Measurements from ENCODE around the gene KDM2A.

DNA sequence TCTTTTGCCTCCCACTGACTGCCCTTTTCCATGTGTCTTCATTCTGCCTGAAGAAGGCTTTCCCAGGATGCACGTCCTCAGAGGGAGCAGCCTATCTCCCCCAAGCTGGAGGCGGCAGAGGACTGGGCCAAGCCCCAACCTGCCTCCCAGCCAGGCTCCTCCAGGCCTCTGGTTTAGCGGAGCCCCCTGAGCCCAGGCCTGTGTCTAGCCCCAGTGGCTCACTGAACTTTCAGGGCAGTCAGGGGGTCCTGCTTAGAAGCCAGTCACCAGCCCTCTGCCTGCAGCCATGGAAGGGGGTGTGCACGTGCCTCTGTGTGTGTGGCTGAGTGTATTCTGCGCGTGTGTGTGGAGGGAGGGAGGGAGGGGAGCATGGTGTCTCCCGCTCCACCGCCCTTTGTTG lies 136.8 kb downstream of the KDM2A start:
- TF ChIP-seq, protein P1, sequence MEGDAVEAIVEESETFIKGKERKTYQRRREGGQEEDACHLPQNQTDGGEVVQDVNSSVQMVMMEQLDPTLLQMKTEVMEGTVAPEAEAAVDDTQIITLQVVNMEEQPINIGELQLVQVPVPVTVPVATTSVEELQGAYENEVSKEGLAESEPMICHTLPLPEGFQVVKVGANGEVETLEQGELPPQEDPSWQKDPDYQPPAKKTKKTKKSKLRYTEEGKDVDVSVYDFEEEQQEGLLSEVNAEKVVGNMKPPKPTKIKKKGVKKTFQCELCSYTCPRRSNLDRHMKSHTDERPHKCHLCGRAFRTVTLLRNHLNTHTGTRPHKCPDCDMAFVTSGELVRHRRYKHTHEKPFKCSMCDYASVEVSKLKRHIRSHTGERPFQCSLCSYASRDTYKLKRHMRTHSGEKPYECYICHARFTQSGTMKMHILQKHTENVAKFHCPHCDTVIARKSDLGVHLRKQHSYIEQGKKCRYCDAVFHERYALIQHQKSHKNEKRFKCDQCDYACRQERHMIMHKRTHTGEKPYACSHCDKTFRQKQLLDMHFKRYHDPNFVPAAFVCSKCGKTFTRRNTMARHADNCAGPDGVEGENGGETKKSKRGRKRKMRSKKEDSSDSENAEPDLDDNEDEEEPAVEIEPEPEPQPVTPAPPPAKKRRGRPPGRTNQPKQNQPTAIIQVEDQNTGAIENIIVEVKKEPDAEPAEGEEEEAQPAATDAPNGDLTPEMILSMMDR (conservative IDR thresholded peaks at IDR 0.05 in 1 of 2, IDR thresholded peaks at IDR 0.05 in 1 of 2; ENCODE audit: extremely low read depth in 1 of 2, insufficient read depth in 1 of 2, low read depth in 1 of 2, low read length in 2 of 2): no peak
- no peak for TF ChIP-seq EZH2 (IDR thresholded peaks at IDR 0.05; ENCODE audit: borderline replicate concordance, low read length)
